GM19463 (cell line): ENCODE data around the gene HEY2.
A peak's percentile ranks its signal among the peaks of the same experiment; 100 is the strongest.

Experiments used
- ATAC-seq: cut with Tn5 transposase; IDR thresholded peaks from one replicate; pipeline ENCODE4 v1.9.1; 2021; ENCODE audit warnings: mild to moderate bottlenecking, moderate library complexity; ENCODE audit not compliant: unreplicated experiment

The HEY2 gene

GRCh38 chr6:125743604-125744003 is 5.8 kb upstream of the HEY2 start:
- no peak for ATAC-seq

GRCh38 chr6:125745281-125746018 is 4.0 kb upstream of the HEY2 start:
- ATAC-seq = no peak

GRCh38 chr6:125746019-125746414 is 3.4 kb upstream of the HEY2 start:
- ATAC-seq = no peak

GRCh38 chr6:125746731-125747588 is 2.5 kb upstream of the HEY2 start:
- peak; percentile 47 for ATAC-seq

- ATAC-seq = no peak
These were observed 1.6 kb upstream of the HEY2 start for GRCh38 chr6:125747589-125748405.

- ATAC-seq = no peak
These were observed 843 bp upstream of the HEY2 start for GRCh38 chr6:125748406-125749172.

GRCh38 chr6:125749865-125750691 is 646 bp downstream of the HEY2 start:
- ATAC-seq = no peak

GRCh38 chr6:125750692-125751333 is 1.4 kb downstream of the HEY2 start:
- ATAC-seq = no peak

- ATAC-seq = no peak
These were observed 2.0 kb downstream of the HEY2 start for GRCh38 chr6:125751334-125751916.

- no peak for ATAC-seq
These were observed 3.3 kb downstream of the HEY2 start for GRCh38 chr6:125752773-125753172.

GRCh38 chr6:125753218-125753936 is 3.9 kb downstream of the HEY2 start:
- no peak for ATAC-seq

- ATAC-seq = no peak
These were observed 4.5 kb downstream of the HEY2 start for GRCh38 chr6:125753937-125754259.

GRCh38 chr6:125754566-125754965 is 5.1 kb downstream of the HEY2 start:
- no peak for ATAC-seq

- peak; percentile 79 for ATAC-seq
These were observed 9.9 kb downstream of the HEY2 start for GRCh38 chr6:125759184-125759902.

- no peak for ATAC-seq
These were observed 10.6 kb downstream of the HEY2 start for GRCh38 chr6:125759959-125760457.

GRCh38 chr6:125764121-125764671 is 14.8 kb downstream of the HEY2 start:
- no peak for ATAC-seq

- no peak for ATAC-seq
These were observed 16.5 kb downstream of the HEY2 start for GRCh38 chr6:125765944-125766343.
